Right lobe of liver (tissue), 6 donors: ENCODE data around the gene PROKR1. TPM values are rescaled to one million over a fixed set of nuclear protein-coding genes. Genes with fewer than 3 reads are reported as not detected.

ENCODE experiments used
- ATAC-seq, 4 donors: fragments of 200-7000 bp; cut with Tn5 transposase; one replicate each; pipeline ENCODE4 v1.9.1; 2020; ENCODE audit warnings: mild to moderate bottlenecking in 4 of 4, moderate library complexity in 4 of 4
- DNase-seq, 3 donors: peaks; one replicate each; pipeline ENCODE4 v3.0.0-alpha.2; 2020
- H3K27ac ChIP-seq, 3 donors: fragments of 200-600 bp; one replicate each; pipeline ENCODE4 v1.8.0; 2022
- H3K27me3 ChIP-seq, 2 donors: fragments of 200-600 bp; one replicate each; pipeline ENCODE4 v1.8.0; 2022
- H3K36me3 ChIP-seq, 4 donors: fragments of 200-600 bp; sonication (generic) in 1 of 4; one replicate each; pipeline versions ENCODE4 v1.5.1 to v1.8.0; 2017 to 2022; ENCODE audit warnings: control low read depth in 1 of 4
- H3K4me1 ChIP-seq, 4 donors: fragments of 200-600 bp; sonication (generic) in 1 of 4; one replicate each; pipeline versions ENCODE4 v1.5.1 to v1.8.0; 2017 to 2022; ENCODE audit warnings: control low read depth in 1 of 4
- H3K4me3 ChIP-seq, 3 donors: fragments of 200-600 bp; one replicate each; pipeline ENCODE4 v1.8.0; 2022
- H3K9me3 ChIP-seq, 4 donors: fragments of 200-600 bp; sonication (generic) in 1 of 4; one replicate each; pipeline versions ENCODE4 v1.5.1 to v1.8.0; 2017 to 2022; ENCODE audit warnings: control low read depth in 1 of 4
- CTCF ChIP-seq, 4 donors: fragments of 200-600 bp in 3 of 4; fragments of 450-650 bp in 1 of 4; IDR thresholded peaks; one replicate each; pipeline versions ENCODE4 v1.5.1 to v1.8.0; 2016 to 2022; ENCODE audit warnings: antibody characterized with exemption in 4 of 4, mild to moderate bottlenecking in 2 of 4
- POLR2A ChIP-seq: fragments of 450-650 bp; IDR thresholded peaks from one replicate; pipeline ENCODE4 v1.6.1; 2017; ENCODE audit warnings: antibody characterized with exemption, mild to moderate bottlenecking
- WGBS: methylation state at CpG from one replicate; pipeline ENCODE4 v1.1.6; 2018; ENCODE audit warnings: low coverage, low lambda C conversion rate; ENCODE audit not compliant: insufficient coverage; ENCODE audit errors: missing lambda C conversion rate; 5-methylcytosine and 5-hydroxymethylcytosine counted together
- intact Hi-C, 2 donors: fragments of 100-400 bp; cut with DNase I; formaldehyde crosslinking; loops; one replicate each; pipeline versions ENCODE4 v1.11.2 to v1.14.1; 2022
- total RNA-seq, 6 experiments: library from RNA; depleted of rRNA in 2 of 6; stranded (reverse); fragments of >200 nt in 2 of 6; fragmentation: NEBNext Ultra II Directional in 3 of 6; extraction: Animal tissue kit (Norgen Biotek cat#: 25700) in 3 of 6; gene quantifications; one replicate each; pipeline versions ENCODE4 v1.1.0 to v1.2.4, GENCODE V29; 2016 to 2023
- donor health status: DM: no; HTN: yes; CAD: no.
- donor health status: DM: no; HTN: no; CAD: no.
- donor health status: DM: no; HTN: no; CAD: no.
- donor health status: DM: no; HTN: yes; CAD: no.
- donor health status: DM: no; HTN: yes; CAD: no.

Gene PROKR1
- total RNA-seq, 6 experiments from 2014 or later = not detected

GRCh38 chr2:68690851-68691250, 47.5 kb downstream of the PROKR1 start:
- Histone ChIP-seq H3K9me3 (no peaks in the 10 kb centered on the region), H3K4me1 (no peaks in the 10 kb centered on the region), H3K36me3 (no peaks in the 10 kb centered on the region), H3K4me3 (no peak overlapping the region), H3K27ac (no peak overlapping the region), H3K27me3 (no peaks in the 10 kb centered on the region)
- TF ChIP-seq POLR2A (no peak), CTCF (IDR thresholded peaks at IDR 0.05) (no peak)
- intact Hi-C loops = no loop called here
- WGBS = 52% methylated on average over 2 of the region's 3 CpGs
- ATAC-seq (no peak), DNase-seq (no peak)

- no peaks in the 10 kb centered on the region for H3K27me3 ChIP-seq
- 86% methylated on average over 1 of the region's 1 CpG for WGBS
- intact Hi-C loops = no loop called here
Observed at GRCh38 chr2:68692511-68692910, 49.1 kb downstream of the PROKR1 start.

GRCh38 chr2:68693951-68694350, 50.6 kb downstream of the PROKR1 start:
- Histone ChIP-seq H3K27ac (no peak overlapping the region), H3K9me3 (no peaks in the 10 kb centered on the region), H3K27me3 (no peaks in the 10 kb centered on the region), H3K36me3 (no peaks in the 10 kb centered on the region), H3K4me1 (no peaks in the 10 kb centered on the region), H3K4me3 (no peak overlapping the region)
- no peak for TF ChIP-seq POLR2A
- no peak for TF ChIP-seq CTCF (IDR thresholded peaks at IDR 0.05)
- WGBS = 96% methylated on average over 2 of the region's 2 CpGs
- ATAC-seq (no peak), DNase-seq (no peak)
- intact Hi-C loops = no loop called here

More at GRCh38 chr2:68692511-68692910, 49.1 kb downstream of the PROKR1 start:
- TF ChIP-seq CTCF (IDR thresholded peaks at IDR 0.05) (no peak), POLR2A (no peak)
- no peak overlapping the region for H3K4me3 ChIP-seq
- no peaks in the 10 kb centered on the region for H3K4me1 ChIP-seq
- no peaks in the 10 kb centered on the region for H3K9me3 ChIP-seq
- H3K27ac ChIP-seq = no peak overlapping the region
- ATAC-seq (peak in 2 of 4 donors; percentile 22 to 25), DNase-seq (no peak)
- no peaks in the 10 kb centered on the region for H3K36me3 ChIP-seq

DNA sequence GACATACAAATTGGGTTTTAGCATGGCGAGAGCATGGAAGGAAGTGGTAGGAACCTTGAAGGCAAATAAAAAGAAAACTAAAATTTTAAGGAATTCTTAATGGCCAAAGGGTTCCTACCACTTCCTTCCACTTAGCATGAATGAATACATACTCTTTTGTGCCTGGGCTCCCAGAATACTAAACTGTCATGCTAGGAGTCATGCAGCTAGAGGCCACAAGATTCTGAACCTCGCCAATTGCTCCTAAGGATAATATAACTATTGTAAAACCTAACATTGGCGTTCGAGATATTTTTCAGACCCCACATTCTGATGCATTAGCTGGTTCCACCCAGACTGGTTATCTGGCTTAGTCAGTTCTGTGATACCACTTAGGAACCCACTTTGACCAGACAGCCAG, 52.6 kb downstream of the PROKR1 start:
- ATAC-seq (no peak), DNase-seq (no peak)
- 84% methylated on average over 4 of the region's 4 CpGs for WGBS
- Histone ChIP-seq H3K9me3 (no peaks in the 10 kb centered on the region), H3K36me3 (no peaks in the 10 kb centered on the region), H3K4me3 (no peak overlapping the region), H3K4me1 (no peaks in the 10 kb centered on the region), H3K27ac (no peak overlapping the region), H3K27me3 (no peaks in the 10 kb centered on the region)
- no peak for TF ChIP-seq CTCF (IDR thresholded peaks at IDR 0.05)
- TF ChIP-seq POLR2A = no peak
- intact Hi-C loops = no loop called here

- H3K9me3 ChIP-seq = no peaks in the 10 kb centered on the region
- H3K4me1 ChIP-seq = no peaks in the 10 kb centered on the region
- intact Hi-C loops = no loop called here
- 80% methylated on average over 2 of the region's 2 CpGs for WGBS
- DNase-seq = no peak
- H3K27me3 ChIP-seq = no peaks in the 10 kb centered on the region
- ATAC-seq = no peak
- H3K36me3 ChIP-seq = no peaks in the 10 kb centered on the region
- H3K4me3 ChIP-seq = no peak overlapping the region
- H3K27ac ChIP-seq = no peak overlapping the region
- TF ChIP-seq POLR2A (no peak), CTCF (IDR thresholded peaks at IDR 0.05) (no peak)
Observed at GRCh38 chr2:68696554-68696953, 53.2 kb downstream of the PROKR1 start.
